Measurements from ENCODE around the gene BTBD9.

BTBD9 gene

DNA sequence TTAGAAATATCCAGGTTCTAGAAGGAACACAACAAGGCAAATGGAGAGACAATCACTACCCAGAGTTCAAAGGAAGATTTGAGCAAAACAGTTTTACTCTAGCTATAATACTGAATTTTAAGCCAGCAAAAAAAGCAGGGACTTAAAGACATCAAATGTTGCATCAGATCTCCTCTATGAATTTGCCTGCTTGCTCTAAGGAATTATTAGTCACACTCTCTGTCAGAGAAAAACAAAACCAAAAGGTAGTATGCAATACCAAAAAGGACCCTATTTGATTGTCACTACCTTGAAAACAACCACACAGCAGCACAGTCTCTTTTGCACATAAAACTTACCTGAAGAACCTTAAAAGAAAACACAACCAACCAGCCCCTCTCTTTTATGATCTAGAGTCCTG is 46.3 kb downstream of the BTBD9 start:
- DNase-seq = no peak

GRCh38 chr6:38591439-38591838 is 48.3 kb downstream of the BTBD9 start:
- no peak for DNase-seq

DNA sequence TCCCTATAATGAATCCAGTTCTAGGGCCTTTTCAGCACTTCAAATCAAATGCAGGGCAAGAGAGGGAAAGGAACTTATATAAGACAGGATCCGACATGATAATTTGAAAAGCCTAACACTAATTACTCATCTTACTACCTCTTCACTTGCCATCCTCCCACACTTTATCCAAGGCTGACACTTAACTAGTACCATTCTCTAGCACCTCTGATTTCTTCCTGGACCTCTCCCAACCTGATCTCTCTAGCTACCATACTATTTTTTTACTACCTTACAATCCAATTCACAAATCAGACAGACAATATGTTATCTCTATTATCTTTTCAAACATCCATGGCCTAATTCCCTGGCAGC is 50.4 kb downstream of the BTBD9 start:
- DNase-seq = no peak

DNA sequence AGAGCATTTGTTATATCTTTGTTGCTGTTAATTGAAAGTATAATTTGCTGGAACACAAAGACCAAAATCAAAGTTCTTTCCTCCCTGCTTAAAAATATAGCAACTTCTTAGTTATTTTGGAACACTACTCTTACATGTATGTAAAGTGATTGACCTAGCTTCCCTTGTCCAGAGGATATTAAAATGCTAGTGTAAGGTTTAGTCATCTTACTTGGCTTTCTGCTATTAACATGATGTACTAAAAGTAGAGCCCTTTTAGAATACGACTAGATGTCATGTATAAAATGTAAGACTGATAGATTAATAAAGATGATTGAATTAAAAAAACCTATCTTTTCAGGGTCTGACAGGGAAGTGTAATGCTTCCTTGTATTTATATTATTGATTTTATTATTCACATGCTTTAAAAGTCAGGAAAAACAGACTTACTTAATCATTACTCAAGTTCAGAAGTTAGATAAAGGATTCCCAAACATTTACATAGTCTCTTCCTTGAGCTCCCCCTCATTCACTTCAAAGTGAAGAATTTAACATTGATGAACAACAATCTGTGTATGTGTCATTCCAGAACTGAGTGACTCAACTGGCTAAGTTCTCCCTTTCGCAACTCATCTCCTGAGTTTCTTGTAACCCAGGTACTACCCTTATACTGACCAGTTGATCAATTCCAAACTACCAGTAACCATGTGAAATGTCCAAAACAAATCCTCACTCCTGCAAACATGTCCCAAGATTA is 50.9 kb downstream of the BTBD9 start:
- no peak for DNase-seq

DNA sequence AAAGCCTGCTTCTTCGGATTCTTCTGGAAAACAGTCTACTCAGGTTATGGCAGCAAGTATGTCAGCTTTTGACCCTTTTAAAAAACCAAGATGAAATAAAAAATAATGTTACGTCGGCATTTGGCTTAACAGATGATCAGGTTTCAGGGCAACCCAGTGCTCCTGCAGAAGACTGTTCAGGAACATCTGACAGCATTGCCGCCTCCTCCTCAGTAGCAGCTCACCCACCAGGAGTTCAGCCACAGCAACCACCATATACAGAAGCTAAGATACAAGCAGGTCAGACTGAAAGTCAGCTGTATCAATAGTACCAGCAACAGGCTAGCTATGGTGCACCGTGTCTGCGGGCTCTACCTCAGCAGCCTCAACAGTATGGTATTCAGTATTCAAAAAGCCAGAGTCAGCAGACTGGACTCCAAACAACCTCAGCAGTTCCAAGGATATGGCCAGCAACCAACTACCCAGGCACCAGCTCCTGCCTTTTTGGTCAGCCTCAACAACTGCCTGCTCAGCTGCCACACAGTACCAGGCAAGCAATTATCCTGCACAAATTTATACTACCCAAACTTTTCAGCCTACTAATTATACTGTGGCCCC is 51.9 kb downstream of the BTBD9 start:
- DNase-seq = no peak

DNA sequence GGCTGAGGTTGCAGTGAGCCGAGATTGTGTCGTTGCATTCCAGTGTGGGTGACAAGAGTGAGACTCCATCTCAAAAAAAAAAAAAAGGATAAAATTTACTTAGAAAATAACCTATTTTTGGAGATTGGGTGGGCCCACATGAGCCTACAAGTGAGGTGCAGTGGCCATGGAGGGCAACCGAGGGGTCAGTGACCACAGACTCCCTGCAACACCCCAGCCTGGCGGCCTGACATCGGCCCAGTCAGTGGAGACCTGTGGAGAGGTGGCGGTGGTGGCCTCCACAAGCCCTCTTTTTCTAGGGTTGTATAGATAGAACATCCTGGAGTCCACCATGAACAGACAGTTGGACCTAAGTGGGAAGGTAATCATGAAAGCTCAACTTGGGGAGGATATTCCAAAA is 52.7 kb downstream of the BTBD9 start:
- DNase-seq = no peak

GRCh38 chr6:38584731-38585130 is 55.0 kb downstream of the BTBD9 start:
- no peak for DNase-seq

DNA sequence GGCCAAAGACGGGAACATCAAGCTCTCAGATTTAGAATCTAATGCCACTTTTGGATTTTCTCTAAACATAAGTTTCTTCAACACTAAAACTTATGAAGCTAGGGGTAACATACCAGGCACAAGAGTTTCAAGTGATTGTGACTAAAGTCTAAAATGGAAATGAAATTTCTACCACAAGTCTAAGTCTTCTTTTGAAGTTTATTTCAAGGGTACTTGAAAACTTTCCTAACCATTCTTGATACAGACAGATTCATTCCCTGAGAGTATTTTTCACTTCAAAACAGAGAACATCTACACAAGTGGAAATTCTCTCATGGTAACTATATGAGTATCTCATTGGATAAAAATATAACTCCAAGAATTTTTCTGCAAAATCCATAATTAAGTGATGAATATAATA is 56.2 kb downstream of the BTBD9 start:
- DNase-seq = no peak

DNA sequence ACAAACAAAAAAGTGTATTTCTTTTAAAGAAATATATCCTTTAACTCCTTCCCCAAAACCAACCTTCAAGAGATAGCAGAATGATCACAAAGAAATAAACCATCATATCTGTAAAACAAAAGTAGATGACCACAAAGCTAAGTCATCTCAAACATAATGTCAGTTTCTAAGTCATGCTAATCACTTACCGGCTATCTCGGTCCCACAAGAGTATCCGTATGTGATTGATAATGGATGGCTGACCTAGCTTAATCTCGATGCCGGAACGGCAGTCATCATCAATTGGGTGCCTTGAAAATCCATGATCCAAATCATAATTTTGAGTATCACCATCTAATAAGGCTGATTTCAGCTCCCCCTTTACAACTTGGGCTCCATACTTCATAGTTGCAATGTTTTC is 59.7 kb downstream of the BTBD9 start:
- no peak for DNase-seq

DNA sequence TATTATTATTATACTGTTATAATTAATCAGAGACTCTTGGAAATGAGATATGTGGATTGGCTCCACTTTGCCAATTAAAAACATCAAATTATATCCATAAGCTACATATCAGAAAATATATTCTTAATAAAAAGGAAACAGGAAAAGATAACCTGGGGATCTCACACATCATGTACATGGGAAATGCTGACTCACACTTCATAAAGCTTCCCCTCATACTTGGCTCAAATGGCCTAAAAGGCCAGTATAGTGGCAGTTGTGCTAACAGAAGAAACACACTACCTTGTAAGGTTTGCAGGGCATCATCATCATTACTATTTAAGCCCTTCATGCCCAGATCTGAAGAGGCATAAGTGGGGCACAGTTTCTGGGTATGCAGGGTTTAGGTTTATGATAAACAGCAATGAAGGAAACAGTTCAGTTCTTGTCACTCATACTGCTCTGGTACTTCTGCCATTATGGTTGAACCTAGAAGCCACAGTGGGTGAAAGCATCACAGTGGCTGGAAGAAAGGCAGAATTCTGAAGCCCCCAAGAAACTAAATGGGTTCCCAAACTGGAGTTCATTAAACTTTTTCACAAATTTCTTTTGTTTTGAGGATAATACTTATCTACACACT is 60.6 kb downstream of the BTBD9 start:
- no peak for DNase-seq

GRCh38 chr6:38578075-38578474 is 61.7 kb downstream of the BTBD9 start:
- no peak for DNase-seq

DNA sequence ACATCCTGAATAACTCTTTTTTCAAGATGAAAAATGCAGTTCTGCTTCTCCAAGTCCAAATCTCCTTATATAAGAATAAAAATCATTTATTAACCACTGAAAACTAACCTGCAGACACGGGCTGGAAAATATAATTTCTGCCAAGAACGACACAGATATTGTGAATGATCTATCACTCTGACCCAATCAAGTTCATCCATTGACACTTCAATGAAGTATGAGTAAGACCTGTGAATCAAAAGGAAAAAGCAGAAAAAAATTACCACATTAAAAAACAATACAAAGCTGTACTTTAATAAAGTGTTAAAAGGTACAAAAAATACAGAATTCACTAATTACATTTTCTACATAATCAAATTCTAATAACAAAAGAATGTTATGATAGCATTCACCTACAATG is 62.2 kb downstream of the BTBD9 start:
- DNase-seq = no peak

DNA sequence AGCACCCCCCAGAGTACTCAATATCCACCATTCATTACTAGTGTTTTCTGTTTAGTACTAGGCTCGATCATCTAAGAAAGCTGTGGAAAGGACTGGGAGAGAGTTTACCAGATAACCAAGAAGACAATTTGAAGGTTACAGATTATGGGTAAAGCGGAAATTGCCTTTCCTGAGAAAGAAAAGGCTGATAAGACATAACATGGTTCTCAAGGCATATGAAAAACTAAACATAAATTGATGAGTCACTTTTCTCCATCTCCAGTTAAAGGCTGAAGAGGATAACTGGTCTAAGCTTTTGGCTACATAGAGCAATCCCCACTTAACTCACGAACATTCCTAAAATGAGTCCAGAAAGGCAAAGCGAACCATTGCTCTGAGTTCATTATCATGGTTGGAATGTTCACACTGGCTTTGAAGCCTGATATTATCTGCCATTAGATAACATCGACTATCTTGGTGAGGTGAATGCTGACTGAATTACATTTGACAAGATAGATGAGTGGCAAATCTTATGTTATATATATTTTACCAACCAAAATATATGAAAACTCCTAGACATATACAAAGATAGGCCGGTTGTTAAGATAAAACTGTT is 65.8 kb downstream of the BTBD9 start:
- DNase-seq = no peak

DNA sequence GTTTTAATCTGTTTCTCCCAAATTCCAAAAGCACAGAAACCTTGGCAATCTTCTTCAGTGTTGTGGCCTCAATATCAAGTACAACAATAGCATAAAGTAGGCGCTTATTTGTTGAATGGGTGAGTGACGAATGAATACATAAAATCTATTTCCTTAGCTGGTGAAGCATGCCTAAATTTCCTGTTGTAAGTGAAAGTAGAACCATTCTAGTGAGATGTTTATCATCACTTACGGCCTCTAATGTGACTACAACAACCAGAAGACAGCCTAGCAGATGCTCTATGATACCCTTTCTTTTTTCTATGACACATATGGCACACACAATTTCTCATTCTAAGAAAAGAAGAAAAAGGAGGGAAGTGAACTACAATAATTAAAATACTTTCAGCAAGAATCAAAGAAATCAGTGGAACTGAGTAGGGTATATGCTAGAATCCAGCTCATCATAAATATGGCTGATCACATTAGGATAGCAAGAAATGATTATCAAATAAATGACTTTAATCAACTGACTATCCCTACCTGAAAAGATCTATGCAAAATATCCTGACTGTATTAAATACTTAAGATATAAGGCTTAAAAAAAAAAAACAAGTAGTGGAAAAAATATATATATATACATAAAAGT is 67.4 kb downstream of the BTBD9 start:
- no peak for DNase-seq

DNA sequence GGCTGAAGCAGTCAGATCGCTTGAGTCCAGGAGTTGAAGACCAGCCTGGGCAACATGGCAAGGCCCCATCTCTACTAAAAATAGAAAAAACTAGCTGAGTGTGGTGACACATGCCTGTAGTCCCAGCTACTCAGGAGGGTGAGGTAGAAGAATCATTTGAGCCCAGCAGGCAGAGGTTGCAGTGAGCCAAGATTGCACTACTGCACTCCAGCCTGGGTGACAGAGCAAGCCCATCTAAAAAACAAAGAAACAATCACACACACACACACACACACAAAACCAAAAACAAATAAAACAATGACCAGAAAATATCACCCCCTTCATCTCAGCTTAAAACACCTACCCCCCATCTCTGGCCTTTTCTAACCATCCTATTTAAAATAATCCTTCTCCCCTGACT is 68.0 kb downstream of the BTBD9 start:
- DNase-seq = no peak

GRCh38 chr6:38570750-38571149 is 69.0 kb downstream of the BTBD9 start:
- DNase-seq = peak; percentile 43

GRCh38 chr6:38567436-38567835 is 72.3 kb downstream of the BTBD9 start:
- peak; percentile 57 for DNase-seq

DNA sequence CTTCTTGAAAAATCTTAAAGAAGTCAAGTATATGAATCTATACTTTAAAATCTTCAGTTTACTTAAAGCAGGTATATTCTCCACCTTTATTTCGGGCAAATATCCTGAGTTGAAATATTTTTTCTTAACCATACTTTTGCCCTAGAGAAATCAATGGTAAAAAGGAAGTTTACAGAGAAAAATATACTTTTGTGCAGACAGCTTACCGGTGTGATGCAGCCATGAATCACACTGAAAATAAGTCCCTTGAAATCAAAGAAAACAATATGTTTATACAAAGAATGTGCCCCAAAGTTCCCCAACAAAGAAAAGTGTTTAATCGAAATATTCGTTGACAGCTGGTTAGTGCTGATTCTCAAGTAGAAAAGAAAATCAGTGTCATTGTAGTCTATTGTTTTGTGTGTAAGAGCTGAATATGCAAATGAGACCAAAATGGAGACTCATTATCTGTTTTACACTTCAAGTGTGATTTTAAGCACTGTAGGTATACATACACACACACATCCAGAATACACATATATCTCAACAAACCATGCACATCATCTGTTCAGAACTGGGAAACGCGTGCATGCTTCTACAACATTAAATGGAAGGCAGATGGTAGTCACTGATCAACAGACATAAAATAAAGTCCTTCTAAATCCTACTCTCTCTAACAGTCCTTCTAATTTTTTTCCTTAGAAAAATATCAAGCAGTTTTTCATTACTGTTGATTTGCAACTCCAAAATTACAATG is 73.3 kb downstream of the BTBD9 start:
- no peak for DNase-seq

DNA sequence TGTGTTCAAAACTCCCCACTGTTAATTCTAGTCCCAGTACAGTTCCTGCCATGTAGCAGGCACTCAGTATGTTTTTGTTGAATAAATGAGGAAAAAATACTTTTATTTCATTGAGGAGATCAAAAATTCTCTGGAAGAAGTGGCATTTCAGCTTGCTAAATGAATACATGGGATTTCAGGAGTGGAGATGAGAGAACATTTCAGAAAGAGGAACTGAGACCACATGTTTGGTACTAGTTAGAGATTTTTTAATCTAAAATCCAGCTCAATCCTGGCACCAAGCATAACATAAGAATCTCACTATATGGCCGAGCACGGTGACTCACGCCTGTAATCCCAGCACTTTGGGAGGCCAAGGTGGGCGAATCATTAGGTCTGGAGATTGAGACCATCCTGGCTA is 75.4 kb downstream of the BTBD9 start:
- DNase-seq = no peak

DNA sequence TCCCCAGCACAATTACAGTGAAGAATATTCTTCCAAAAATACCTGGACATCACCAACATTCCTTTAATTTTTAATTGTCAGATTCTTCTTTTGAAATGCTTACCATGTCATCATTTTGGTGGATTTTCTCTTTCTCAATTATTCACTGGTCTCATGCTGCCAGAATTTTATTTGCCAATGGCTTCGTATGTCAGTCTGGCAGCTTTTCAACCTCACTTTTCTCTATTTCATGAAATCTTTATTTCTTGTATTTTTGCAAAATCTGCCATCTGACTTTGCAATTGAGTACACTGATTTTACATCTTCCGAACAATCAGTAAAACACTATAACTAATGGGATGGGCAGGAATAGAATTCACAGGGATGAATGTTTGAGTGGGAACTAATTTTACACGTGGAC is 84.1 kb downstream of the BTBD9 start:
- no peak for DNase-seq

DNA sequence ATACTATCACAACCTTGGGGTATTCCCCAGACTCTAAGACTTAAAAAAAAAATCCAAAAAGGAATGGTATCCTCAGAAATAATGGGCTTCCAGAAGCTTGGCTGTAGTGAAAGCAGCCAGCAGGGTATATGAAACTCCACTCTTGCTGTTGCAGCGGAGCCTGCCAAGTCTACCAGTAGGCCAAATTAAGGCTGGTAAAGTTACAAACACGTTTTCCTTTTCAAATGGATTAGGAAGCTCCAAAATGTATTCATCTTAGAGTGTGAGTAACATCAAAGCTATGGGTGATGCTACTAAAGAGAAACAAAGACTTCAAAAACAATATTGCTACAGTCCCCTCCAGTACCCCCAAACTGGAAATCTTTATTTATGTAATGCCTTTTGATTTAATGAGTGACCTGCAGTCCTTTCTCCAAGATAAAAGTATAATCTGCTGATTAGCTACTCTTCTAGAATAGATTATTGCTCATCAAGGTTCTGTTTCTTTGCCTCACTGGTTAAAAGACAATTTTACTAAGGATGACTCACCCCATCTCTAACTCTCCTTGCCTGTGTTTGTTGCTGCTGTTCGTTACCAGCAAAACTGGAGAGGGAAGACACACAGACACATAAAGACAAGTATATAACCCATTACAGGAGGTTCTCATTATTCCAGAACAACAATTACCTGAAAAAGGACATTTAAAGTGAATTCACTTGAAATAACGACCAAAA is 84.9 kb downstream of the BTBD9 start:
- no peak for DNase-seq

DNA sequence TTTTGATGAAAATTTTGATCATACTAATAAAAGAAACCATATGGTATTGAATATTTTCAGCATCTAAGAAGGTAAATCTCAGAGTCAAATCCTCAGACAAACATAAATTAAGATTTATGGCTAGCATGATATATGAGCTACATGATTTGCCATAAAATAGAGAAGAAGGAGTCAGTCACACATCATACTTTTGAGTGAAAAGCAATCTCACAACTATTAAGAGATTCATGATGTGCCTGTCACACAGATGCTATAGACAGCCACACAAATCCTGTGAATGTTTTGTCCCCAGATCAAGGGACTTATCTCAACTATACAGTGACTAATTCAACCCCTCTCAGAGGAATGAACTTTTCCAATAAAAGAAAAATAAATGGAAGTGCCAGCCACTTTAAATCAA is 85.7 kb downstream of the BTBD9 start:
- DNase-seq = no peak

Measured in NCI-H510A treated with DMSO at 0.1 percent for 48 hours (cell line).